DMS79 (cell line): Measurements from ENCODE around the gene KIF5C.
A peak's percentile ranks its signal among the peaks of the same experiment; 100 is the strongest.

ENCODE experiments used
- DNase-seq: peaks from one replicate; lab custom pipeline; 2025; lab: John Stamatoyannopoulos, UW

KIF5C gene

GRCh38 chr2:148888003-148888501, 13.0 kb downstream of the KIF5C start:
- no peak for DNase-seq

- no peak for DNase-seq
Observed at GRCh38 chr2:148888986-148889385, 14.0 kb downstream of the KIF5C start.

- no peak for DNase-seq
Observed at GRCh38 chr2:148893906-148894305, 18.9 kb downstream of the KIF5C start.

GRCh38 chr2:148896136-148896535, 21.1 kb downstream of the KIF5C start:
- DNase-seq = no peak

- no peak for DNase-seq
Observed at GRCh38 chr2:148899638-148900318, 24.8 kb downstream of the KIF5C start.

- DNase-seq = no peak
Observed at GRCh38 chr2:148900350-148900837, 25.4 kb downstream of the KIF5C start.

GRCh38 chr2:148901142-148901541, 26.1 kb downstream of the KIF5C start:
- peak; percentile 74 for DNase-seq

GRCh38 chr2:148902798-148903197, 27.8 kb downstream of the KIF5C start:
- no peak for DNase-seq

GRCh38 chr2:148903294-148903693, 28.3 kb downstream of the KIF5C start:
- peak; percentile 73 for DNase-seq

- DNase-seq = no peak
Observed at GRCh38 chr2:148903979-148904378, 29.0 kb downstream of the KIF5C start.

GRCh38 chr2:148906124-148906523, 31.1 kb downstream of the KIF5C start:
- no peak for DNase-seq

- DNase-seq = no peak
Observed at GRCh38 chr2:148907085-148907785, 32.2 kb downstream of the KIF5C start.

- peak; percentile 26 for DNase-seq
Observed at GRCh38 chr2:148909114-148909513, 34.1 kb downstream of the KIF5C start.

GRCh38 chr2:148913061-148913460, 38.0 kb downstream of the KIF5C start:
- DNase-seq = no peak

GRCh38 chr2:148913492-148913891, 38.5 kb downstream of the KIF5C start:
- no peak for DNase-seq

GRCh38 chr2:148914463-148914862, 39.4 kb downstream of the KIF5C start:
- DNase-seq = peak; percentile 54

- DNase-seq = no peak
Observed at GRCh38 chr2:148917431-148917830, 42.4 kb downstream of the KIF5C start.

- no peak for DNase-seq
Observed at GRCh38 chr2:148918554-148918953, 43.5 kb downstream of the KIF5C start.

- no peak for DNase-seq
Observed at GRCh38 chr2:148920559-148920958, 45.5 kb downstream of the KIF5C start.

GRCh38 chr2:148922062-148922461, 47.0 kb downstream of the KIF5C start:
- DNase-seq = no peak

- no peak for DNase-seq
Observed at GRCh38 chr2:148922776-148923475, 47.9 kb downstream of the KIF5C start.

GRCh38 chr2:148924514-148925178, 49.6 kb downstream of the KIF5C start:
- no peak for DNase-seq
